ENCODE data around the gene CLEC16A.

The CLEC16A gene

DNA sequence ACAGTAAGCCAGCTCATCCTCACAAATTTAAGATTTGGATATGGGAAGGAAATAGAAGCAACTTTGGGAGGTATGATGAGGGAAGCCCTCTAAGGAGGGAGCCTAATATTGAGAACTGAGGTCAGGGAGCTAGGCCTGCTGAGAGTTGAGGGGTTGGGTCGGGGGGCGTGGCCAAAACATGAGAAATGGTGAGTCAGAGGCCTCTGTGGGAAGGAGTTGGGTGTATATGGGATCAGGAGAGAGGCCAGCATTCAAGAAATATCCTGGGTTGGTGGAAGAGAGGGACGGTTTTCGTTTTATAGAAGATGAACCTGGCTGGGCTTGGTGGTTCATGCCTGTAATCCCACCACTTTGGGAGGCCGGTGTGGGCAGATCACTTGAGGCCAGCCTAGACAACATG is 48.4 kb downstream of the CLEC16A start:
- no peak for DNase-seq (ENCODE audit: low spot score)

DNA sequence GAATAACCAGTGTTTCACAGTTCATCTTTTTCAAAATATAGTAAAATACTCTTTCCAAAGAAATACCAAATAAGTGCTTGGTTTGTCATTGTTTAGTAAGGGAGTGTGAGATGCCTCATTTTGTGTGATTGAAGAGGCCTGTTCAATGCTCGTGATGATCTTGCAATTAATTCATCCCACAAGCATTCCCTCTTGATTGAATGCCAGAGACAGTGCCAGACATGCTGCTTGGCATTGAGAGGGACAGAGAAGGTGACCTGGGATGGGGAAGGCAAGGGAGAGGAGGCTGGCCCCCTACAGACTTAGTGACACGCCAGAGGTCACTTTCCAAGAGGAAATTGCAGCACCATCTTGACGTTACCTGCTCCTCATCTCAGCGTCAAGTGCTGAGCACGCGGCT is 49.3 kb downstream of the CLEC16A start:
- DNase-seq (ENCODE audit: low spot score) = no peak

DNA sequence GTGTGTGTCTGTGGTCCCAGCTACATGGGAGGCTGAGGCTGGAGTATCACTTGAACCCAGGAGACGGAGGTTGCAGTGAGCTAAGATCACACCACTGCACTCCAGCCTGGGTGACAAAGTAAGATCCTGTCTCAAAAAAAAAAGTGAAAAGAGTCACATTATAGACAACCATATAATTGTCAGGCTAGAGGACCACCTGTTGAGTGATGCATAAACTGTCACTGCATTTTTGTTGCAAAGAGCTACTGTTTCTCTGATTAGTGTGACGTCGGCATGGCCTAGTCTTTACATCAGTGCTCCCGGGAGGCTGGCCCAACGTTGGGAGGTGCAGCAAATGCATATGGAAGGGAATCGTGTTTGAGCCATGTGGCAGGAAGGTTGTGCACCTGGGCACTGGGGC is 50.2 kb downstream of the CLEC16A start:
- no peak for DNase-seq (ENCODE audit: low spot score)

DNA sequence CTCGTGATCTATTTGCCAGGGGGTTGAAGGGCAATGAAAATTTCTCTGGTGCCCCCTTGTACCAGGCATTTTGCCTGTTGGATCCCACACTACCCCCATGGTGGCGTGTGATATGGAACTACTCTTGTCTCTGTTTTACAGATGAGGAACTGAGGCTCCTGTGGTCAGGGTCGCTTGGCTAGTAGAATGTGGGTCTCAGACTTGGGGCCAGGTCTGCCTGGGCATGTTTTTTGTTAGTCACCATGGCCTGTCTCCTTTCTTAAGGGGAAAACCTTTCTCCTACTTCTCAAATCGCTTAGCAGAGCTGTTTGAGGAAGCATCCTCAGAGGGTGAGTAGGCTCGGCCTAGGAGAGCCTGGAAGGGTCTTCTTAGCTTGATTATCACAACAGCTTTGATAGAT is 51.2 kb downstream of the CLEC16A start:
- DNase-seq (ENCODE audit: low spot score) = no peak

DNA sequence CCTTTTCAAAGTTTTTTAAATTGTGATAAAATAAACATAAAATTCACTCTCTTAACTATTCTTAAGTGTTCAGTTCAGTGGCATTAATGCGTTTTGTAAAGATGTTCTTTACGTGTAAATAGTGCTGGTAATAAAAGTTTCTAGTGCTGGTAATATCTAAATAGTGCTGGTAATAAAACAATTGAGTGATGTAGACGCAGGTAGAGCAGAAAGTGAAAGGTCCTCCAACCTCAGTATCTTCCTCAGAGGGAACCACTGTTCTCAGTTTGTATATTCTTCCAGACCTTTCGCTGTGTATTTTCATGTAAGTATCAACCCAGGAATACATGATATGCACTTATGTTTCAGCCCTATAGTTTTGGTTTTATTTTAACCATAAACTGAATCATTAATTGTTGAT is 53.1 kb downstream of the CLEC16A start:
- DNase-seq (ENCODE audit: low spot score) = no peak

DNA sequence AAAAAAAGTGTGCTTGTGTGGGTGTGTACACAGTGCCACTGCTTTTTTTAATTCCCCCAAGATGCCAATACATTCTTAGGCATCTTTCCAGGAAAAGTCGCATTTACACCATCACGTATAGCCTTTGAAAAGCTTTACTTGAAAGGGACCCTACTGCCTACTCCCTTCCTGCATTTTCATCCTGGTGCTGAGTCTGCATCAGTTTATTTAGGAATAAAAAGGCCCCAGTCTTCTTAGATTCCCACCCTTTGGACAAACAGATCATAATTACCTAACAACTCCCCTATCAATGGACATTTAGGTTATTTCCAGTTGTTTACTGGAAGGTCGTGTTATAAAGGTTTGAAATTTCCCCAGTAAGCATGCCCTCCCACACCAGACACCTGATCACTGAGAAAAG is 54.9 kb downstream of the CLEC16A start:
- DNase-seq (ENCODE audit: low spot score) = no peak

DNA sequence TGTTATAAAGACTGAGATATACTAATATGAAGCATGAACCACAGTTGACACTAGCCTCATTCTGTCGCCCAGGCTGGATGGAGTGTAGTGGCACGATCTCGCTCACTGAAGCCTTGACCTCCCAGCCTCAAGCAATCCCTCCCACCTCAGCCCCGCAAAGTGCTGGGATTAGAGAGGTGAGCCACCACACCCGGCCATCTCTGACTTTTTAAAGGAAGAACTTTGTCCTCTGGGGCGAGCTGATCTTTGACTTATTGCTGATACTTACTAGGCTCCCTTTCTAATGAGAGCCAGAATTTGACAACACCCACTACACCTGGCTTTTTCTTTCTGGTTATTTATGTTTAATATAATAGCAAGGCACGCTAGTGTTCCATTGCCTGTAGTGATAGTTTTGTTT is 57.2 kb downstream of the CLEC16A start:
- no peak for DNase-seq (ENCODE audit: low spot score)

DNA sequence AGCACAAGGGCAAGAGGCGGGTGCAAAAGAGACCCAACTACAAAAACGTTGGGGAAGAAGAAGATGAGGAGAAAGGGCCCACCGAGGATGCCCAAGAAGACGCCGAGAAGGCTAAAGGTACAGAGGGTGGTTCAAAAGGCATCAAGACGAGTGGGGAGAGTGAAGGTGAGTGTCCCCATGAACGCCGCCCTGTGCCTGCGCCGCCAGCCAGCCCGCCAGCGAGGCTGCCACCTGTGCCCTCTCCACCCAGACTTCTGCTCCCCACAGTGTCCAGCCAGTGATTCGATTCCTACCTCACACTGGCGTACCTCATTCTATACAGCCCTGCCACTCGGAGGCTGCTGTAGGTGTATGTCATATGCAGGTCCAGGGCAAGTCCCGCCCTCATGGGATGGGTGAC is 58.8 kb downstream of the CLEC16A start:
- DNase-seq (ENCODE audit: low spot score) = no peak

DNA sequence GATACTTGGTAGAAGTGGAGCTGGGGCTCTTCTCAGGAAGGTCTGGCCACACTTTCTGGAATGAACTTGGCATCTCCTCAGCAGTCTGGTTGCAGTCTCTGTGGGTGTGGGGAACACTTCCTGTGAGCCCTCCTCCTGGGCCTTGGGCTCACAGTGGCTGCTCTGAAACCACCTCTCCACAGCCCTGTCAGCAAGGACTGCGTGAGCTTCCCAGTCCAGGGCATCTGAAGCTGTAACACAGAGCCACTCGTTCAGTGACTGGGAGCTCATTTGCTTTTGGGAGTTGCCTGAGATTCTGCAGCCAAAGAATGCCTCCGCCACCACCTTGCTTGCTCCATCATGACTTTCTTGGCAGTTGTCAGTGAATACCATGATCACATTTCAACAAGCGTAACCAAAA is 60.0 kb downstream of the CLEC16A start:
- no peak for DNase-seq (ENCODE audit: low spot score)

DNA sequence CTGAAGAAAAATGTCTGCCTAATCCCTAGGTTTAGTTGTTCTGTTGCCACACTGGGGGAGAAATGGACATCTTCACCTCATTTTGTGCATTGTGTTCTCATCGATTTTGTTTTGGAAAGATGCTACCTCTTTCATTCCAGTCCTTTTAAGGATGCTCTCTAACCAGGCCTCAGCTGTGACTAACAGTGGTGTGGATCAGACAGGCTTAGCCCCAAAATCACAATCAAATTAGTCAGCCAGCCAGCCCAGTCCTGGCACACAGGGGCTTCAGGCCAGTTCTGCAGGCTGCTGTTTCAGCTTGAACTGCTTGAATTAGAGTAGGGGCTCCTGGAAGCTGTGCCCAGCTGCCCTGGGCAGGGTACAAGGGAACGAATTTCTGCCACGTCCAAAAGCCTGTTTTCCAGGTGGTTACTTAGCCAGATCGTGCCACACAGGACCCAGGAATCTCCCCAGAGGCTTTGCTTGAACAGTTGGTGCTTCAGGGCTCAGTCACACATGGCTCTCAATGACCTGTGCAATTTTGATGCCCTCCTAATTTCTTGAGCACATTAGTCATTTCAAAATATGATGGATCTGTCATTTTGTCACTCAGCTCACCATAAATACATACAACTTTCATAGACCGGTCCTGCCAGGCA is 60.7 kb downstream of the CLEC16A start:
- no peak for DNase-seq (ENCODE audit: low spot score)

DNA sequence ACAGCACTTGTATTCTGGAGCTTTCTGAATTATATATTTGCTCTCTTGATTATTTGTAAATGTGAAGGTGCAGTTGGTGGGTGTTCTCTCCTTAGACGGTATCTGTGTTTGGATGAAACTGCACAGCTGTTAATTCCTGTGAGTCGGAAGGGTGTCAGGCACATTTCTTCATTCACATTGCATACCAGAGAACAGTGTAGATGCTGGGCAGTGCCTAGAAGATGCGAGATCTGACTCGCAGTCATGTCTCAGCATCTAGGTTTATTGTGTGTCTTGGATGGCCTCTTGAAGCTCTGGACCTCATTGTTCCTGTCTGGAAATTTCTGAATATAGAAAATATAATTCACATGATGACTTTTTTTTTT is 61.2 kb downstream of the CLEC16A start:
- no peak for DNase-seq (ENCODE audit: low spot score)

DNA sequence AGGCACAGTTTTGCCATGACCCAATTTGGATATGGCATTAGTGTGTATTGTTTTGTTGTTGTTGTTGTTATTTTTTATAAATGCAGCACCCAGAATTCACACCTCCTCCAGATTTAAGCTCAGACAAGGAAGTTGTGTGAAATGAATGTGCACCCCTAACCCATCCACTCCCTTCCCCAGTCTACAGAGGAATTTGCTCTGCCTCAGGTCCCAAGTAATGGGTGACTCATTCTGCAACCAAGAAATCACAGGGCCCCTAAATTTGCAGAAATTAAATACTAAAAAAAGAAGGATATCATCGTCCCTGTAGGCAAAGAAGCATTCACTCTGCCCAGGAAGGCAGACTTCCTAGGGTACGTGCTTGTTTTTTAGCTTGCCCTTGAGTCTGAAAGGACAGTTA is 62.3 kb downstream of the CLEC16A start:
- DNase-seq (ENCODE audit: low spot score) = no peak

DNA sequence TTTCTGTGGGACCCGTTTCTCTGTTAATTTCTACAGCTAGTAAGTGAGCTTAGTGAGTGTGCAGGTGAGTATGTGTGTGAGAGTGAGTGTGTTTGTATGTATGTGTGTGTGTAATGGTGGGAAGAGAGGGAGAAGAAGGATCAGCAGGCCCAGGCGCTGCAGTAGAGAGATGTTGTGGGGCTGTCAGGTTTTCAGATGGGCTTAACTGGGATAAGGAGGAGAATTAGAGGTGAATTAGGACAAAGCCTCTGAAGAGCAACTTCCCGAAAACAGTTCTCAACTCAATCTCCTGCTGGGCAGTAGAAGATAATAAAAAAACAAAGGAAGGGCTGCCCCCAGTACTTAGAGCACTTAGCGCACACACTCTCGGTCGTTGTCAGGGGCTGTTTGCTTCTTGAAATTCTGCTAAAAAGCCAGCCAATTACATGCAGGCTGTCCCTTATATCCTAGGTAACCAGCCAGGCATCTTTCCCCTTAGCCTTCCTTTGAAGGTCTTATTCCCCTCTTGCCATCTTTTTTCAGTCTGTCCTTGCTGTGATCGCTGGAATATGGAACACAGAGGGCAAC is 63.4 kb downstream of the CLEC16A start:
- DNase-seq (ENCODE audit: low spot score) = no peak

DNA sequence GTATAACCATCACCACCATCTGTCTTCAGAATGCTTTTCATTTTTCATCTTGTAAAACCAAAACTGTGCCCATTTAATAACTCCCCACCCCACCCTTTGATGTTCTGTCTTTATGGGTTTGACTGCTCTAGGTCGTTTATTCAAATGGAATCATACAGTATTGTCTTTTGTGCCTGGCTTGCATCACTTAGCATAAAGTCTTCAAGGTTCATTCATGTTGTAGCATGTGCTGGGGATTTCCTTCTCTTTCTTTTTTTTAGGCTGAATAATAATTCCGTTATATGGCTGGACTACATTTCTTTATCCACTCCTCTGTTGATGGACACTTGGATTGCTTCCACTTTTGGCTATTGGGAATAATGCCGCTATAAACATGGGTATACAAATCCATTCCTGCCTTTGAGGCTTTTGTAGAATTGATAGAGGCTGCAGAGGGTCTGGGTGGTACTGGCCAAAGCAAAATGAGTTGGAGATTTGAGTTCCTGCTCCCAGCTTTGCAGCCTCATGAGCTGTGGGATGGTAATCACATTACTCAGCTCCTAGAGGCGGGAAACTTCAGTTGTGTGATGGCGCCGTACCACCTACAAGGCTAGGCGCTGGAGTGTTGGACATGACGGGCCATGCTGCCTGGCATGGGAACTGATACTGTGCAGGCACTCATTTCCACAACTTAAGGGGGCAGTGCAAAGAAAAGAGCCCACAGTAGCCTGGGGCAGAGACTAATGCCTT is 64.8 kb downstream of the CLEC16A start:
- DNase-seq (ENCODE audit: low spot score) = no peak

DNA sequence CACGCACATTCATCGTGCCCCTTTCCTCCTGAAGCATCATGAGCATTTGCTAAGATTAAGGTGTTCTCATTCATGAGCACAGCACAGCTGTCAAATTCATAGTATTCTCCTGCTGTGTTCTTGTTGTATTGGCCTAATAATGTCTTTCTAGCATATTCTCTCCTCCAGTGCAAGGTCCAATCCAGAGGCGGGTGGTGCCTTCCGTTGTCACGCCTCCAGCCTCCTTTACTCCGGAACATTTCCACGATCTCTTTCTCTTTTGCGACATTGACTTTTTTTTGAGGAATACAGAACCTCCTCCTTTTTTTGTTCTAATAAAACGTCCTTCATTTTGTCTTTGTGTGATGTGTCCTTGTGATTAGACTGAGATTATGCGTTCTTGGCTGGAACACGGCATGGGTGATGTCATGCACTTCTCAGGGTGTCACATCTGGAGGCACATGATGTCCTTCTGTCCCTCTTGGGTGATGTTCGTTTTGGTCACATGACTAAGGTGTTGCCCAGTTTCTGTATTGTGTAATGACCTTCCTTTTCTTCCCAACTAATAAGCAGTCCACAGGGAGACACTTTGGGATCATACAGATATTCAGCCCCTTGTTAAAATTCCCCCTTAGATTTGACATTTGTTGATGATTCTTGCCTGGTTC is 66.3 kb downstream of the CLEC16A start:
- no peak for DNase-seq (ENCODE audit: low spot score)

DNA sequence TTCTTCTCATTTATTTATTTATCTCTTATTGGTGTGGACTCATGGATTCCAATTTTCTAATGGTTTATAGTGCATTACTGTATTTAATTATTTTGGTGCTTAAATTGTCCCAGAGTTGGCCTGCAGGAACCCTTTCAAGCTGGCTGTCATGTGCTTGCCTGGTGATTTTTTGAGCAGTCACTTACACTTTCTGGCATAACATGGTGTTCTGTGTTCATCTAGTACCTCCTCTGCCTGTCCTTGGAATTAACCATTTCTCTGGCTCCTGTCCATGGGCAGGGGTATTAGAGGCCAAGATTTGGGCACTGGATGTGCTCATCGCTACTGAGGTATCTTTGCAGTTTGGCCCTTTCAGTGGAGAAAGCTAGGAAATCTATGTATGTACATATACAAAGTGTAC is 67.0 kb downstream of the CLEC16A start:
- no peak for DNase-seq (ENCODE audit: low spot score)

DNA sequence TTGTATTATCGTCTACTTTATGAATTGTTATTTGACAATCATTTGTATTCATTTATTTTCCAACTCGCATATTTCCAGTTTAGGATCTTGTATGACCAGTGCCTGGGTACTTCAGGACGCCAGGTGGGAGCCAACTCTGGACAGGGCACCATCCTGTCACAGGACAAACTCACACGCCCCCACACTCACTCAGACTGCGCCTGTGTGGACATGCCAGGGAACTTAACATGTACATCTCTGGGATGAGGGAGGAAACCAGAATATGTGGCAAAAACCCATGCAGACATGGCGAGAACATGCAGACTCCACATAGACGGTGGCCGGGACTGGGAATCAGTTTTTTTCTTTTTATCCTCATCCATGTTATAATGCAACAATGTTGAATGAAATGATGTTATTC is 68.5 kb downstream of the CLEC16A start:
- DNase-seq (ENCODE audit: low spot score) = no peak

DNA sequence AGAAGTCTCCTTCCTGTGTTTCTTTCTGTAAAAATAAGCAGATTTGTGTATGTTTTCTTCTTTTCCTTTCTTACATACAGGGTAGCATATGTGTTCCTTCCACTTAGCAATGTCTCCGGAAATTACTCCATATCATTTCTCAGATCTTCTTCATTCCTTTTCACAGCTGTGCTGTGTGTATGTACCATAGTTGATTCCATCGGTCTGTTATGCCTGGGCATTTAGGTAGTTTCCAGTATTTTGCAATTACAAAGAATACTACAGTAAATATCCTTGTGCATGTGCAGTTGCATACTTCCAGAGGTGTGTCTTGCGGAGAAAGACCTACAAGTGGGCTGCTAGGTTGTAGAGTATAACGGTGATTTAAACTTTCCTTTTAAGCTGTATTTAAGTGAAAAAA is 69.8 kb downstream of the CLEC16A start:
- DNase-seq (ENCODE audit: low spot score) = no peak

DNA sequence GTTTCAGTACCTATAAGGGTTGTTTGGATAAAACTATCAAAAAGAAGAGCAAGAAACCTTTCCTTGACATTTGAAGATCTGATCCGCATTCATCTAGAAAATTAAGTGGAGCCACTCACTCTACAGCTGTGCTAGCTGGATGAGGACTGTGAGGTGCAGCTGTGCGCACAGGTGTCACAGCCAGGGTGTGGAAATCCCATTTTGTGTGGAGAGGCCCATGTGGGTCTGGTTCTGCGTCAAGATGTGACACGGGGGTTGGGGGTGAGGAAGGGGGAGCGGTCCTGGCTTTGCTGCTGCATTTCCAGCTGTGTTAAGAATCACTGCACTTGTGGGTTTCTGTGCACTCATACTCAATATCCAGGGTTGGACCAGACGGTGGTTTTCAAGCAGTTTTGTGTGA is 70.7 kb downstream of the CLEC16A start:
- DNase-seq (ENCODE audit: low spot score) = no peak

DNA sequence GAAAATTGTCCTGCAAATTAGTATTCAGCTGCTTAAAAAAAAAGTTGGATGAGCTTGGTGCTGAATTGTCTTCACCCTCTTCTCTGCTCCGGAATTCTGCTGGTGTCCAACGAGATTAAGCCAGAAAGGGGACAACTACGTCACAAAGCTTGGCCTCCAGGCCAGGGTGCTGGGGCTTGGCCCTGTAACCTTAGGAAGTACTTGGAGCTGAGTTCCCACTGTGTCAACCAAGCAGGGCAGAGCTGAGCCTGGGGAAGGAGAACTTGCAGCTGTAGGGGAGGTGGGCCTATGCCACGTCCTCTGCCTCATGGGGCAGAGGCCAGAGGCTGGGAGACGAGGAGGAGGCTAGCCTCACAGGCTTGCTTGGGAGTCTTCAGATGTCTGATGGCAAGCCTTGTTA is 71.2 kb downstream of the CLEC16A start:
- DNase-seq (ENCODE audit: low spot score) = no peak

DNA sequence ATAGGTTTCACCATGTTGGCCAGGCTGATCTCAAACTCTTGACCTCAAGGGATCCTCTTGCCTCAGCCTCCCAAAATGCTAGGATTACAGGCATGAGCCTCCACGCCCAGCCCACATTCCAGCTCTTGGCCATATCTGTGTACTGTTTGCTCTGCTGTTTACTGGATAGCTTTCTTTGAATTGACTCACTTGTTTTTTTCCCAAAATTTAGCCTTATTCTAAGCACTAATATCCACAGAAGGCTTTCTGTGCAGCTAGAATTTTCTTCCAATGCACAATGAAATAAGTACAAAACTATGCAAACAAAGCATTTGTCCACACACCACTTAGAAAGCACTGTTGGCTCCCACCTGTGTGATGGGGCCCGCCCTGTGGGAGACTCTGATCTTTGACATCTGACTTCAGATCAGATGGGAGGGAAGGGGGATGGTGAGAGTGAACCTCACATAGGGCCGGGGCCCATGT is 72.2 kb downstream of the CLEC16A start:
- no peak for DNase-seq (ENCODE audit: low spot score)

DNA sequence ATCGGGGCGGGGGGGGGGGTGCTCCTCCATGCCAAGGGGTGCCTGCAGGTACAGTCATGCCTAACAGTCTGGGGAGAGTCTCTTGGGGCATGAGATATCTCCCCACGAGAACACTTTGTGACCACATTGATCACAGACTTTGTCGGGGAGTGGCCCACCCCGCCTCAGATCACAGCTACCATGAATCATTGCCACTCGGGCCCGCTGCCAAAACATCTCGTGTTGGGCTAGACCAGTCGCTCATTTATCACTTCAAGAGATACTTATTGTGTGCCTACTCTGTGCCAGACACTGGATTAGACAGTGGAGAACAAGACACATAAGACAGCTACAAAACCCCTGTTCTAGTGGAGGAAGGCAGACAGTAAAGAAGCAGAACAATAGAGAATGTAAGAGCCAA is 72.6 kb downstream of the CLEC16A start:
- DNase-seq (ENCODE audit: low spot score) = no peak

DNA sequence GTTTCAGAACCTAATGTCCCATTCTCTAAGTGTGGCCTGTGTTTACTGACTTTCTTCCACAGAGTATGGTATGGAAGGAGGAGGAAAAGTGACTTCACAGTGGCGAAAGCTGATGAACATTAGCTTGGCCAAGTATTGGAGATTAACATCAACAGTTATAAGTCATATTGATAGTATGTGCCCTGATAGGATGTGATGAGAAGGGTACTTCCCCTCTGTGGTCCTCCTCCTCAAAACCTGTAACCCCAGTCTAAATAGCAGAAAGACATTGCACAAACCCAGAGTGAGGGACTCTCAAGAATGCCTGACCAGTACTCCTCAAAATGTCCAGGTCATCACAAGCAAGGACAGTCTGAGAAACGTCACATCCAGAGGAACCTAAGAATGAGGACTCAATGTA is 73.1 kb downstream of the CLEC16A start:
- DNase-seq (ENCODE audit: low spot score) = no peak
